ENCODE measurements around the gene PRKCG. TPM values are rescaled to one million over a fixed set of nuclear protein-coding genes. Genes with fewer than 3 reads are reported as not detected.
A peak's percentile ranks its signal among the peaks of the same experiment; 100 is the strongest.
"Not testable (repeated sequence)": the region's sequence is repeated elsewhere in the genome, so short reads cannot be mapped to it uniquely, and the experiment has no call there.

PRKCG gene
- polyA plus RNA-seq, 4 donors = 0.31 to 0.92 (median 0.80) TPM

DNA sequence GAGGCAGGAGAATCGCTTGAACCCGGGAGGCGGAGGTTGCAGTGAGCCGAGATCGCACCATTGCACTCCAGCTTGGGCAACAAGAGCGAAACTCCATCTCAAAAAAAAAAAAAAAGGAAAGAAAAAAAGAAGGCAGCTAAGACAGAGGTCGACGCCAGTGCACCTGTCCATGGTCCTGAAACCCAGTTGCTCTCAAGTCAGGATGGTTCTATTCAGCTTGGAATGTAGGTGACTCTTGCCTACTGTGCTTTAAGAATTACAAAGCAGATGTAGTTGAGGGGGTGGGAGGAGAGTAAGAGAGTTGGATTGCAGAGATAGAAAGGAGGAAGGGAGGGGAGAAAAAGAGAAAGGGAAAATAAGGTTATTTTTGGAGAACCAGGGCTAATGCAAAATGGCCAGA lies 45.7 kb downstream of the PRKCG start:
- DNase-seq (ENCODE audit: low read depth in 4 of 4, low spot score in 2 of 4) = peak in 1 of 4 donors; percentile 73

DNA sequence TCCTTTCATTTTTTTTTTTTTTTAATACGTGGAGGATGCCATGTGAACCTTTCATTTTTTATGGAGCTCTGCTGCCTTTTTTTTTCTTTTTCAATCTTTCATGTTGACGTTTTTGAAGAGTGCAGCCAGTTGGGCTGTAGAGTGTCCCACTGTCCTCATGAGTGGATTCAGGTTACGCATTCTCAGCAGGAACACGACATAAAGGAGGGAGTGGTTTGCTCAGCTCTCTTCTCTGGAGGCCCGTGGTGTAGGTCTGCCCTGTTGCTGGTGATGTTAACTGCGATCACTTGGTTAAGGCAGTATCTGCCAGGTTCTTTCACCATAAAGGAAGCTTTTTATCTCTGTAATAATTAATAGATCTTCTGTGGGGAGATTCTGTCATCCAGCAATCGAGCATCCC lies 54.0 kb downstream of the PRKCG start:
- DNase-seq (ENCODE audit: low read depth in 4 of 4, low spot score in 2 of 4) = no peak

DNA sequence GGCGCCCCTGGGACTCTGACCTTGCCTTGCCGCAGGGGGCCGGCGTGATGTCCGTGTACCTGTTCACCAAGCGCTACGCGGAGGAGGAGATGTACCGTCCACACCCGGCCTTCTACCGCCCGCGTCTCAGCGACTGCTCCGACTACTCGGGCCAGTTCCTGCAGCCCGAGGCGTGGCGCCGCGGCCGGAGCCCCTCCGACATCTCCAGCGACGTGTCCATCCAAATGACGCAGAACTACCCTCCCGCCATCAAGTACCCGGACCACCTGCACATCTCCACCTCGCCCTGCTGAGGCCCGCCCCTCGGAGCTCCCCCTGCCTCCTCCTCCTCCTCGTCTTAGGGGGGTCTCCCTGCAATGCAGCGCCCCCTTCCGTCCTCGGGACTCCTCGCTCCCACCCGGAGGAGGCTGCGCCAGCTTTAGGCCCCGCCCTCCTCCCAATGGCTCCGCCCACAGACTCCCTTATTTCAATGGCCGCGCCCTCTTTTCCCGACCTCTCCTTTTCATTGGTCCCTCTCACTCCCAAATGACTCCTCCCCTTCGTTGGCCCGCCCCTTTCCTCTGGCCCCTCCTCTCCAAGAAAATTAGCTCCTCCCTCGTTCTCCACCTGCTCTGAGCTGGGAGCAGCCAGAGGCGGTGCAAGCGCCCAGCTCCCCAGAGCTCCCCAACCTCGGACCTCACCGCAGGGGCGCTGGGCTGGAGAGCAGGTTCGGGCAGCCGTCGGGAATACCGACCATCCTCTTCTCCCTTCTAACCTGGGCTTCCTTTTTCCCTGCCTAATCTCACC lies 60.2 kb downstream of the PRKCG start:
- no peak for DNase-seq (ENCODE audit: low read depth in 4 of 4, low spot score in 2 of 4)

DNA sequence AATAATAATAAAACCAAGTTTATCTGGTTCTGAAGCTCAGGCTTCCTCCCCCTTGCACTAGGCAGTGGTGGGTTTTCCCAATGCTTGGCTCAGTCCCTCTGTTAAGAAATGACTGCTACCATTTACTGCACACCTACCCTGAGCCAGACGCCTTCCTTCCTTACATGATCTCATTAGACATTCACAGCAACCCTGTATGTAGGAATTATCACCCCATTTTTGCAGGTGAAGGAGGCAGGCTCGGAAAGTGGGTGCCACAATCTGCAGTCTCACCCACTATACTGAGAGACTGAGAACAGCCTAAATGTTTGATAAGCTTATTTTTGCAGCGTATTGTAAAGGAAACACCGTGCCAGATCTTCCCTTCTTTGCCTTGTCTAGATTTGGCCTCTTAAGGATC lies 62.4 kb downstream of the PRKCG start:
- DNase-seq (ENCODE audit: low read depth in 4 of 4, low spot score in 2 of 4) = no peak

DNA sequence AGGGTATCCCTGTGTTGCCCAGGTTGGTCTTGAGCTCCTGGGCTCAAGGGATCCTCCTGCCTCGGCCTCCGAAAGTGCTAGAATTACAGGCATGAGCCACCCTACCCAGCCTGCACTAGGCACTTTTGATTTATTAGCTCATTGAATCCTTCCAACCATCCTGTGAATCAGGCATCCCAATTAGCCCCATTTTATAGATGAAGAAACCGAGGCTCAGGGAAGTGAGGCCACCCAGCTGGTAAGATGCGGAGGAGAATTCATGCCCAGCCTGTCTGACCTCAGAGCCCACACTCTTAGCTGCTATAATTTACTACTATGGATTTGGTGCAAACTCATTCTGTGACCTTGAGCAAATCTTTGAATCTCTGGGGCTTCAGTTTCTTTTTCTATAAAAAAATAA lies 62.9 kb downstream of the PRKCG start:
- DNase-seq (ENCODE audit: low read depth in 4 of 4, low spot score in 2 of 4) = no peak

DNA sequence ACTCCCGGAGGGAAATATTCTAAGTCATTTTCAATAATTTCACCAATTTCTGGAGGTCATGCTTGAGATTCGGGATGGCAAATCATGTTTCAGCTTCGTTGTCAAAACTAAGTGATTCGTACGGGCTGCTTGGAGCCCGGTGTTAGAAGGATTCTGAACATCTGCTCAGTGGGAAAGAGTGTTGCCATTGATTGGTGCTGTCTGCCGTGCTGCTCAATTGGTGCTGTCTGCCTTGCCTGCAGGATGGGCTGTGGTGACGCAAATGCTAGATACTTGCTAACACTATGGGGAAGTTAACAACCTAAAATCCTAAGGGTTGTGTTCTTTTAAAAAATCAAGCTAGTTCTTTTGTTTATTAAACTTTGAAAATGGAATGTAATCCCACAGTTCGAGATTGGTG lies 63.4 kb downstream of the PRKCG start:
- no peak for DNase-seq (ENCODE audit: low read depth in 4 of 4, low spot score in 2 of 4)

DNA sequence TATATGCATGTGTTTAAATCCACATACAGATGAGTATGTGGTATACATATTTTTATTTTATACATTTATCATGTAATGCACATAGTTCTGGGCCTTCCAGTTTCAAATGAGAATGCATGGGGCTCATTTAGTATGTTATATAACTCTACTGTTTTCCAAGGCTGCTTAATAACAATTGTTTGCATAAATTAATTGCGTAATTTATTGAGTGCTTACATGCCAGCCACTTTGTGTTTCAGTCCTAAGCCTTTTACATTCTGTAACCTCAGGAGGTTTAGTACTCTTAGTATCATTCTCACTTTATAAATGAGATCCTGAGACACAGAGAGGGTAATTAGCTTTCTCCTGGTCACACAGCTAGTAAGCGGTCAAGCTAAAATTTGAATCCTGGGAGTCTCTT lies 64.0 kb downstream of the PRKCG start:
- no peak for DNase-seq (ENCODE audit: low read depth in 4 of 4, low spot score in 2 of 4)

DNA sequence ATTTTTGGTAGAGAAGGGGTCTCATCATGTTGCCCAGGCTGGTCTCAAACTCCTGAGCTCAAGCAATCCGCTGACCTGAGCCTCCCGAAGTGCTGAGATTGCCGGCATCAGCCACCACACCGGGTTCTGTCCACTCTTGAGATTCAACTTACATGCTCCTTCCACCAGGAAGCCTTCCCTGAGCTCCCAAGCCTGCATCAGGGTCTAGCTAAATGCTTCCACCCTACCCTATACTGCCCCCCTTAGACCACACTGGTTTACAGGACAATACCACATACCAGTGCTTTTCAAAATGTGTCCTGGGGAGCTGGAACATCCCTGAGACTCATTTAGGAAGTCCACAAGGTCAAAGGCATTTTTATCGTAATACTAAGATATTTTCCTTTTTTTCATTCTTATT lies 65.6 kb downstream of the PRKCG start:
- no peak for DNase-seq (ENCODE audit: low read depth in 4 of 4, low spot score in 2 of 4)

DNA sequence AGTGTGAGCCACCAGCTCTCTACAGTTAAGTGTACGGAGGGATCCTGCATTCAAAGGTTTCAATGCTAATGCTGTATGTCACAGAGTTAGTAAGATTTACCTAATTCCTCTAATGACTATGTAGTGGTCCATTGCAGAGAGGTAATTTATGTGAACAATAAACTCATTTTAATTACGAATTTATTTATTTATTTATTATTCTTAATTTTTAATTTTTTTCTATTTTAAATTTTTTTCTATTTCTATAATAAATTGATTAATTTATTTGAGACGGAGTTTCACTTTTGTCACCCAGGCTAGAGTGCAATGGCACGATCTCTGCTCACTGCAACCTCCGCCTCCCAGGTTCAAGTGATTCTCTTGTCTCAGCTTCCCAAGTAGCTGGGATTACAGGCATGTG lies 66.6 kb downstream of the PRKCG start:
- DNase-seq (ENCODE audit: low read depth in 4 of 4, low spot score in 2 of 4) = not testable (repeated sequence)

DNA sequence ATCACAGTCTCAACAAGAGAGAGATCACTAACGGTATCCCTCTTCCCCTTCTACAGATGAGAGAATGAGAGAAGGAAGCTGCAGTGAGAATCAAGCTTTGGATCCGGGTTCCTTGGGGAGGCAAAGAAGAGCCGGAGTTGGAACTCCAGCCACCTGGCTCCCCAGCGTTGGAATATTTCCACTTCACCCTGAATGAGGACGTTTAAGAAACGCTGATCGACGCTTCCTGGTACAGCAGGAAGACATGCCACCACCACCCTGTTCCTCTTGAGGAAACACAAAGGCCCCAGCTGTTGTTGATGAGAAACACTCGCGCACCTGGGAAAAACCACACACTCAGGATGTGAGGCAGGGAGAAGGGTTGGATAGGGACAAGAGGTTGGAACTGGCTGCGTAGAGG lies 69.4 kb downstream of the PRKCG start:
- DNase-seq (ENCODE audit: low read depth in 4 of 4, low spot score in 2 of 4) = no peak

DNA sequence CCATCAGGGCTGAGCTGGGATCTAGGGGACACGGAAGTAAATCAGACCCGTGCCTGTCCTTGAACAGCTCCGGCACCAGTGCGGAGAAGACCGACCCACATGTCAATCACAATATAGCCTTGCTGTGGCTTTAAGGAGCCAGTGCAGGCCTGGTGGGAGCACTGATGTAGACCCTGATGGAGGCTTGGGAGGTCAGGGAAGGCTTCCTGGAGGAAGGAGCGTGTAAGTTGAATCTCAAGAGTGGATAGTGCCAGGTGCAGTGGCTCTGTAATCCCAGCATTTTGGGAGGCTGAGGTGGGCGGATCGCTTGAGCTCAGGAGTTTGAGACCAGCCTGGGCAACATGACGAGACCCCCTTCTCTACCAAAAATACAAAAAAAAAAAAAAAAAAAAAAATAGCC lies 70.0 kb downstream of the PRKCG start:
- no peak for DNase-seq (ENCODE audit: low read depth in 4 of 4, low spot score in 2 of 4)

DNA sequence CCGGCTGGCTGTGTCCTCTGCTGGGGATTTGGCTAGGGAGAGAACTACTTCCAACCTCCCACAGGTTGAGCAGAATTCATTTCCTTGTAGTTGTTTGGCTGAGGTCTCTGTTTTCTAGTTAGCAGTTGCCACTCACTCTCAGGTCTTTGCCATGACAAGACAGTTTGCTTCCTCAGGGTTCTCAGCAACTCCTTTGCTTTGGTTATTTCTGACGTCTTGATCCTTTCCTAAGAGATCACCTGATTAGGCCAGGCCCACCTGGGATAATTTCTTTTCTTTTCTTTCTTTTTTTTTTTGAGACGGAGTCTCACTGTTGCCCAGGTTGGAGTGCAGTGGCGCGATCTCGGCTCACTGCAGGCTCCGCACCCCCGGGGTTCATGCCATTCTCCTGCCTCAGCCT lies 71.4 kb downstream of the PRKCG start:
- no peak for DNase-seq (ENCODE audit: low read depth in 4 of 4, low spot score in 2 of 4)

Other genes starting within 250 kb of the PRKCG start
- under 1 TPM; 0.16 to 0.40 (median 0.23) TPM for gene NLRP12, start 57.9 kb upstream of the PRKCG start, polyA plus RNA-seq (ENCODE audit: insufficient read length in 4 of 4)
- gene MYADM, start 14.3 kb upstream of the PRKCG start, polyA plus RNA-seq (ENCODE audit: insufficient read length in 4 of 4) = 10 to 100 TPM; 61.3 to 95.9 (median 76.5) TPM
- 1 to 10 TPM in 1 of 4 donors, under 1 TPM in 3; 0.66 to 1.4 (median 0.99) TPM for gene CACNG7, start 27.1 kb downstream of the PRKCG start, polyA plus RNA-seq (ENCODE audit: insufficient read length in 4 of 4)
- under 1 TPM; 0.16 to 0.62 (median 0.35) TPM for gene CACNG8, start 80.7 kb downstream of the PRKCG start, polyA plus RNA-seq (ENCODE audit: insufficient read length in 4 of 4)
- gene CACNG6, start 109.4 kb downstream of the PRKCG start, polyA plus RNA-seq (ENCODE audit: insufficient read length in 4 of 4) = 1 to 10 TPM in 2 of 4 donors, under 1 TPM in 2; 0.79 to 1.4 (median 1.1) TPM
- gene VSTM1, start 181.7 kb downstream of the PRKCG start, polyA plus RNA-seq (ENCODE audit: insufficient read length in 4 of 4) = under 1 TPM in 3 of 4 donors, not detected in 1; 0.22 to 0.34 (median 0.27) TPM
- under 1 TPM in 2 of 4 donors, not detected in 2; 0.22 to 0.33 TPM for gene TARM1, start 199.2 kb downstream of the PRKCG start, polyA plus RNA-seq (ENCODE audit: insufficient read length in 4 of 4)
- gene OSCAR, start 218.6 kb downstream of the PRKCG start, polyA plus RNA-seq (ENCODE audit: insufficient read length in 4 of 4) = under 1 TPM; 0.30 to 0.47 (median 0.36) TPM
- gene NDUFA3, start 220.7 kb downstream of the PRKCG start, polyA plus RNA-seq (ENCODE audit: insufficient read length in 4 of 4) = 100 to 1,000 TPM in 3 of 4 donors, 10 to 100 TPM in 1; 87.1 to 188 (median 133) TPM
- 10 to 100 TPM; 13.1 to 23.6 (median 20.1) TPM for gene TFPT, start 233.5 kb downstream of the PRKCG start, polyA plus RNA-seq (ENCODE audit: insufficient read length in 4 of 4)
- gene PRPF31, start 233.6 kb downstream of the PRKCG start, polyA plus RNA-seq (ENCODE audit: insufficient read length in 4 of 4) = 10 to 100 TPM; 69.5 to 75.8 (median 71.8) TPM